Measurements from ENCODE around the gene TRIM28. TPM values are rescaled to one million over a fixed set of nuclear protein-coding genes. Genes with fewer than 3 reads are reported as not detected.

TRIM28 gene
- total and polyA plus RNA-seq, 9 of the 15 experiments (the other 6 are each of a cell fraction or from before 2014, with no cell fraction given): 12.1 to 797 (median 490) TPM

DNA sequence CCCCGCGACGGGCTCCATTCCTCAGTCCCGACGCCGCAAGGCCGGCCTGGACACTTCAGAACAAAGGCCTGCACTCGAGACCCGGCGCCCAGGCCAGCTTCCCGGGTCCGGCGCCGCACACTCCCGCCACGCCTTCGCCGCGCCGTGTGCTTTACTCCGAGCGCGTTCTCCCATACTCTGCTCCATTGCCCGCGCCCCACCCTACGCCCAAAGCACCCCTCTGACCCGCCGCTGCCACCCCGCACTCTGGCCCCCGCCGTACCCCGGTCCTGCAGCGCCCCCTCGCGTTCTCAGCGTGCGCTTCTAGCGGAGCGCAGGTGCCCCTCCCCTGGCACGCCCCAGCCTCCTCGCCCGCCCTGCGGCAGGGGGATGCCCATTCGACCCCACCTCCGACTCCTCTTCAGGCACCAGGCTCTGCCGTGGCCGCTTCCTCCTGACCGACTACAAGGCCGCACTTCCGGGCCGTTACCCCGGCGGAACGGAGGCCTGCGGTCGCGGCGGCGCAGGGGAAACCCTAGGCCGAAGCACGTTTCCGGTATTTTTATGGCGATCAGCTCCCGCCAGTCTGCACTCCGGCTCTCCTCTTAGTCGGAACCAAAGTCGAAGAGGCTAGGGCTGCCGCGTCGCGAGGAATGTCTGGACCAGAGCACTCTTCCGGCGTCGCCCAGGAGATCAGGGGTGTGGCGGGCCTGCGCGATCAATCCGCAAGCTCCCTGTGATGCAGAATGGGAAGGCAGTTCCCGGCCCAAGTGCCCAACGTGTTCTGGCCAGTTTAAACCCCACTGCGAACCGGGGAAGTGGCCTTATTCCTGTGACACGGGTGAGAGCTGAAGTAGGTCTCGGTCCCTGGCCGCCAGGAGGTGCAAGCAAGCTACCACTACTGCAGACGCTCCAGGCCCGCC, 24.3 kb upstream of the TRIM28 start, which contains the start of gene ZBTB45 (continued):
- TF ChIP-seq, protein P1, sequence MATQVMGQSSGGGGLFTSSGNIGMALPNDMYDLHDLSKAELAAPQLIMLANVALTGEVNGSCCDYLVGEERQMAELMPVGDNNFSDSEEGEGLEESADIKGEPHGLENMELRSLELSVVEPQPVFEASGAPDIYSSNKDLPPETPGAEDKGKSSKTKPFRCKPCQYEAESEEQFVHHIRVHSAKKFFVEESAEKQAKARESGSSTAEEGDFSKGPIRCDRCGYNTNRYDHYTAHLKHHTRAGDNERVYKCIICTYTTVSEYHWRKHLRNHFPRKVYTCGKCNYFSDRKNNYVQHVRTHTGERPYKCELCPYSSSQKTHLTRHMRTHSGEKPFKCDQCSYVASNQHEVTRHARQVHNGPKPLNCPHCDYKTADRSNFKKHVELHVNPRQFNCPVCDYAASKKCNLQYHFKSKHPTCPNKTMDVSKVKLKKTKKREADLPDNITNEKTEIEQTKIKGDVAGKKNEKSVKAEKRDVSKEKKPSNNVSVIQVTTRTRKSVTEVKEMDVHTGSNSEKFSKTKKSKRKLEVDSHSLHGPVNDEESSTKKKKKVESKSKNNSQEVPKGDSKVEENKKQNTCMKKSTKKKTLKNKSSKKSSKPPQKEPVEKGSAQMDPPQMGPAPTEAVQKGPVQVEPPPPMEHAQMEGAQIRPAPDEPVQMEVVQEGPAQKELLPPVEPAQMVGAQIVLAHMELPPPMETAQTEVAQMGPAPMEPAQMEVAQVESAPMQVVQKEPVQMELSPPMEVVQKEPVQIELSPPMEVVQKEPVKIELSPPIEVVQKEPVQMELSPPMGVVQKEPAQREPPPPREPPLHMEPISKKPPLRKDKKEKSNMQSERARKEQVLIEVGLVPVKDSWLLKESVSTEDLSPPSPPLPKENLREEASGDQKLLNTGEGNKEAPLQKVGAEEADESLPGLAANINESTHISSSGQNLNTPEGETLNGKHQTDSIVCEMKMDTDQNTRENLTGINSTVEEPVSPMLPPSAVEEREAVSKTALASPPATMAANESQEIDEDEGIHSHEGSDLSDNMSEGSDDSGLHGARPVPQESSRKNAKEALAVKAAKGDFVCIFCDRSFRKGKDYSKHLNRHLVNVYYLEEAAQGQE (IDR thresholded peaks at IDR 0.05; ENCODE audit: borderline replicate concordance): peak; percentile 91
- TF ChIP-seq, protein P1 (CRISPR knock-in tag; IDR thresholded peaks at IDR 0.05; ENCODE audit: low read depth): peak; percentile 73; the same call in 1 of the 2 replicates
- TF ChIP-seq, protein P2, sequence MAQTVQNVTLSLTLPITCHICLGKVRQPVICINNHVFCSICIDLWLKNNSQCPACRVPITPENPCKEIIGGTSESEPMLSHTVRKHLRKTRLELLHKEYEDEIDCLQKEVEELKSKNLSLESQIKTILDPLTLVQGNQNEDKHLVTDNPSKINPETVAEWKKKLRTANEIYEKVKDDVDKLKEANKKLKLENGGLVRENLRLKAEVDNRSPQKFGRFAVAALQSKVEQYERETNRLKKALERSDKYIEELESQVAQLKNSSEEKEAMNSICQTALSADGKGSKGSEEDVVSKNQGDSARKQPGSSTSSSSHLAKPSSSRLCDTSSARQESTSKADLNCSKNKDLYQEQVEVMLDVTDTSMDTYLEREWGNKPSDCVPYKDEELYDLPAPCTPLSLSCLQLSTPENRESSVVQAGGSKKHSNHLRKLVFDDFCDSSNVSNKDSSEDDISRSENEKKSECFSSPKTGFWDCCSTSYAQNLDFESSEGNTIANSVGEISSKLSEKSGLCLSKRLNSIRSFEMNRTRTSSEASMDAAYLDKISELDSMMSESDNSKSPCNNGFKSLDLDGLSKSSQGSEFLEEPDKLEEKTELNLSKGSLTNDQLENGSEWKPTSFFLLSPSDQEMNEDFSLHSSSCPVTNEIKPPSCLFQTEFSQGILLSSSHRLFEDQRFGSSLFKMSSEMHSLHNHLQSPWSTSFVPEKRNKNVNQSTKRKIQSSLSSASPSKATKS (CRISPR knock-in tag; IDR thresholded peaks at IDR 0.05): no peak
- TF ChIP-seq SRSF7 (optimal IDR thresholded peaks at IDR 0.05; ENCODE audit: low read depth, low read length) (no peak), CBFA2T2 (conservative IDR thresholded peaks at IDR 0.05) (no peak), PML (IDR thresholded peaks at IDR 0.05; ENCODE audit: low read length) (no peak; the same call in 1 of the 2 replicates), RB1 (IDR thresholded peaks at IDR 0.05; ENCODE audit: low read depth) (peak; percentile 90), CHD4 (IDR thresholded peaks at IDR 0.05; ENCODE audit: insufficient read depth, insufficient replicate concordance, low read depth, low read length, poor library complexity, severe bottlenecking) (no peak), SMARCA4 (IDR thresholded peaks at IDR 0.05) (0 out of 2 replicates have a peak, but pooled peaks have one; percentile 7), TEAD1 (CRISPR knock-in tag; IDR thresholded peaks at IDR 0.05) (peak; percentile 79 to 99; a peak in 3 of 4 replicates), CREM (IDR thresholded peaks at IDR 0.05; ENCODE audit: low read depth) (peak; percentile 92), MTF1 (CRISPR knock-in tag; IDR thresholded peaks at IDR 0.05; ENCODE audit: borderline replicate concordance) (no peak), ZNF12 (CRISPR knock-in tag; IDR thresholded peaks at IDR 0.05) (peak; percentile 71; the same call in 1 of the 2 replicates), ZNF586 (CRISPR knock-in tag; conservative IDR thresholded peaks at IDR 0.05) (no peak)
- TF ChIP-seq, protein P3, sequence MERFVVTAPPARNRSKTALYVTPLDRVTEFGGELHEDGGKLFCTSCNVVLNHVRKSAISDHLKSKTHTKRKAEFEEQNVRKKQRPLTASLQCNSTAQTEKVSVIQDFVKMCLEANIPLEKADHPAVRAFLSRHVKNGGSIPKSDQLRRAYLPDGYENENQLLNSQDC (CRISPR knock-in tag; IDR thresholded peaks at IDR 0.05): peak; percentile 91
- TF ChIP-seq, protein P4, sequence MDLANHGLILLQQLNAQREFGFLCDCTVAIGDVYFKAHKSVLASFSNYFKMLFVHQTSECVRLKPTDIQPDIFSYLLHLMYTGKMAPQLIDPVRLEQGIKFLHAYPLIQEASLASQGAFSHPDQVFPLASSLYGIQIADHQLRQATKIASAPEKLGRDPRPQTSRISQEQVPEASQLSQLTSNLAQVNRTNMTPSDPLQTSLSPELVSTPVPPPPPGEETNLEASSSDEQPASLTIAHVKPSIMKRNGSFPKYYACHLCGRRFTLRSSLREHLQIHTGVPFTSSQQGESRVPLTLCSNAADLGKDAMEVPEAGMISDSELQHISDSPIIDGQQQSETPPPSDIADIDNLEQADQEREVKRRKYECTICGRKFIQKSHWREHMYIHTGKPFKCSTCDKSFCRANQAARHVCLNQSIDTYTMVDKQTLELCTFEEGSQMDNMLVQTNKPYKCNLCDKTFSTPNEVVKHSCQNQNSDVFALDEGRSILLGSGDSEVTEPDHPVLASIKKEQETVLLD (IDR thresholded peaks at IDR 0.05): peak; percentile 85

Data from K562 (cell line).